Putamen (tissue), 1 donor: ENCODE results near the gene CREG2.

Source experiments
- DNase-seq: peaks from one replicate; pipeline ENCODE4 v3.0.0-alpha.2; 2016; ENCODE audit warnings: low spot score

The CREG2 gene

GRCh38 chr2:101408925-101409324 lies 21.6 kb upstream of the CREG2 start:
- DNase-seq, result no peak

- DNase-seq, result no peak
Observed at GRCh38 chr2:101405351-101405899, 18.1 kb upstream of the CREG2 start.

GRCh38 chr2:101403745-101404144 lies 16.4 kb upstream of the CREG2 start:
- no peak for DNase-seq

GRCh38 chr2:101402630-101403029 lies 15.3 kb upstream of the CREG2 start:
- no peak for DNase-seq

GRCh38 chr2:101401906-101402305 lies 14.6 kb upstream of the CREG2 start:
- no peak for DNase-seq

GRCh38 chr2:101401326-101401665 lies 14.0 kb upstream of the CREG2 start:
- DNase-seq, result no peak

GRCh38 chr2:101400506-101401325 lies 13.4 kb upstream of the CREG2 start:
- DNase-seq, result no peak

- DNase-seq, result no peak
Observed at GRCh38 chr2:101400048-101400447, 12.7 kb upstream of the CREG2 start.

- no peak for DNase-seq
Observed at GRCh38 chr2:101399021-101399799, 11.9 kb upstream of the CREG2 start.

- DNase-seq, result no peak
Observed at GRCh38 chr2:101398116-101398821, 11.0 kb upstream of the CREG2 start.

- DNase-seq, result no peak
Observed at GRCh38 chr2:101396316-101396717, 9.0 kb upstream of the CREG2 start.

GRCh38 chr2:101395545-101396315 lies 8.4 kb upstream of the CREG2 start:
- DNase-seq, result no peak

GRCh38 chr2:101388232-101388631 lies 929 bp upstream of the CREG2 start:
- no peak for DNase-seq

- no peak for DNase-seq
Observed at GRCh38 chr2:101386599-101387150, 628 bp downstream of the CREG2 start.

- no peak for DNase-seq
Observed at GRCh38 chr2:101383016-101383541, 4.2 kb downstream of the CREG2 start.

- no peak for DNase-seq
Observed at GRCh38 chr2:101382442-101382841, 4.9 kb downstream of the CREG2 start.

- DNase-seq, result no peak
Observed at GRCh38 chr2:101380376-101380775, 6.9 kb downstream of the CREG2 start.

GRCh38 chr2:101379091-101379490 lies 8.2 kb downstream of the CREG2 start:
- no peak for DNase-seq

GRCh38 chr2:101375653-101376052 lies 11.7 kb downstream of the CREG2 start:
- no peak for DNase-seq

- DNase-seq, result no peak
Observed at GRCh38 chr2:101374821-101375561, 12.3 kb downstream of the CREG2 start.
